GM12891 (cell line): ENCODE measurements around the gene SMCO3.
A peak's percentile ranks its signal among the peaks of the same experiment; 100 is the strongest.

Experiments
- DNase-seq: peaks from one replicate; pipeline ENCODE4 v3.0.0; 2011; ENCODE audit warnings: low spot score; ENCODE audit not compliant: insufficient read length
- FAIRE-seq: peaks from 2 replicates; lab custom pipeline; 2011; peaks lifted over from hg19 to GRCh38; lab: Jason Lieb, UNC
- PAX5 ChIP-seq: IDR thresholded peaks from 2 replicates; pipeline ENCODE4 v1.6.1; 2011; ENCODE audit warnings: low read length, moderate library complexity, mild to moderate bottlenecking; ENCODE audit not compliant: insufficient read depth, severe bottlenecking
- POLR2A ChIP-seq: IDR thresholded peaks from 2 replicates; pipeline ENCODE4 v1.6.1; 2011; ENCODE audit warnings: low read depth, low read length, control low read depth
- POLR2AphosphoS5 ChIP-seq: IDR thresholded peaks from 2 replicates; pipeline ENCODE4 v1.6.1; 2011; ENCODE audit warnings: low read depth, low read length, control low read depth
- POU2F2 ChIP-seq: IDR thresholded peaks from 2 replicates; pipeline ENCODE4 v1.6.1; 2011; ENCODE audit warnings: low read depth, mild to moderate bottlenecking, control low read depth, low read length, moderate library complexity
- SPI1 ChIP-seq: IDR thresholded peaks from 2 replicates; pipeline ENCODE4 v1.6.1; 2011; ENCODE audit warnings: low read depth, low read length, control low read depth
- TAF1 ChIP-seq: IDR thresholded peaks from 2 replicates; pipeline ENCODE4 v1.6.1; 2011; ENCODE audit warnings: low read depth, low read length, control low read depth

SMCO3 gene

GRCh38 chr12:14777271-14777670, 36.7 kb downstream of the SMCO3 start:
- DNase-seq = no peak
- TF ChIP-seq POLR2A (no peak), POLR2AphosphoS5 (no peak), PAX5 (no peak), SPI1 (no peak), TAF1 (no peak), POU2F2 (no peak)
- FAIRE-seq = no peak

GRCh38 chr12:14776236-14776961, 37.6 kb downstream of the SMCO3 start:
- TF ChIP-seq POLR2AphosphoS5 = no peak
- no peak for TF ChIP-seq PAX5
- TF ChIP-seq POU2F2 = no peak
- no peak for TF ChIP-seq POLR2A
- no peak for TF ChIP-seq SPI1
- no peak for TF ChIP-seq TAF1
- FAIRE-seq (peak; percentile 26), DNase-seq (no peak)

DNA sequence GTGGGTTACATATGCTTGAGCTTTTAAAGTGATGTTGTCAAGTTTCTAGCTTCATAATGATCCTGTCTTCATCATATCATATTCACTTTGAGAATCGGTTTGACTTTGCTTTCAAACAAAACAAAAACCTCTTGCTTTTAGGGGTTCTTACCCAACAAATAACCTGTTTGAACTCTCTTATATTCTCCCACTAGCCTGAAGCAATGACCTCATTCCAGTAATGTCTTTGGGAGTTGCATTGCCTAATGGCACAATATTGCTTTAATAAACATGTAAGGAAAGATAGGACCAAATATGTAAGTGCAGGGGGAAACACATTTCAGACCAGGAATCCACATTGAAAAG, 38.4 kb downstream of the SMCO3 start:
- FAIRE-seq (no peak), DNase-seq (no peak)
- TF ChIP-seq POU2F2 (no peak), SPI1 (no peak), TAF1 (no peak), POLR2AphosphoS5 (no peak), PAX5 (no peak), POLR2A (no peak)

GRCh38 chr12:14774906-14775635, 38.9 kb downstream of the SMCO3 start:
- TF ChIP-seq PAX5 = no peak
- DNase-seq = no peak
- peak; percentile 55 for FAIRE-seq

GRCh38 chr12:14774074-14774905, 39.7 kb downstream of the SMCO3 start:
- no peak for TF ChIP-seq SPI1
- peak; percentile 100 for TF ChIP-seq POU2F2
- peak; percentile 43 for TF ChIP-seq PAX5
- peak; percentile 87; the same call in 1 of the 2 replicates for TF ChIP-seq POLR2AphosphoS5
- TF ChIP-seq TAF1 = peak; percentile 66
- peak; percentile 87 for TF ChIP-seq POLR2A
- DNase-seq (peak; percentile 53), FAIRE-seq (peak; percentile 80)

GRCh38 chr12:14773685-14774073, 40.3 kb downstream of the SMCO3 start:
- peak; percentile 58 for FAIRE-seq
- DNase-seq = no peak
- TF ChIP-seq POLR2A = no peak; the same call in 1 of the 2 replicates
- TF ChIP-seq PAX5 = no peak
- no peak for TF ChIP-seq POU2F2
- no peak for TF ChIP-seq TAF1
- TF ChIP-seq SPI1 = no peak
- no peak for TF ChIP-seq POLR2AphosphoS5

DNA sequence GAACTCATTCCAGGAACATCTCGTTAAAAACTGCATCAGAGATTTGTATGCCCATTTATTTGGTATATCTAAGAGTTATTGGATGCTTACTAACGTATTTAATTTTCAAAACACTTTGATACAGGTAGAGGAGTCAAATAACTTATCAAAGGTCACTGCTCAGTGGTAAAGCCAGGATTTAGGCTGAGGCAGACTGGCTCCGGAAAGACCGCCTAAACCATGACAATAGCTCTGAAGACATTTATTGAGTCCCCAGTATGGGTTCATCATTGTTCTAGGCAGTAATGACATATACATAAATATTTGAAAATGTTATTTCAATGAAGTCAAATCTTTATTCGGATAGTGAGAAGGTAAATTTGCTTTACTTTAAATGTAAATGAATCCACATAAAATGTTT, 41.0 kb downstream of the SMCO3 start:
- DNase-seq = no peak
- TF ChIP-seq TAF1 (no peak), POU2F2 (no peak), PAX5 (no peak), SPI1 (no peak), POLR2A (no peak), POLR2AphosphoS5 (no peak)
- FAIRE-seq = no peak

- no peak for DNase-seq
- no peak for TF ChIP-seq SPI1
- no peak for TF ChIP-seq POU2F2
- no peak for TF ChIP-seq POLR2AphosphoS5
- no peak for TF ChIP-seq POLR2A
- TF ChIP-seq PAX5 = no peak
- TF ChIP-seq TAF1 = no peak
- FAIRE-seq = no peak
Measured at GRCh38 chr12:14771651-14772137, 42.3 kb downstream of the SMCO3 start.
